DMS53 treated with DMSO at 0.1 percent for 48 hours (cell line): ENCODE data around the gene PIGQ.

Experiments
- DNase-seq: peaks from one replicate; lab custom pipeline; 2025; ENCODE audit not compliant: unreplicated experiment; lab: John Stamatoyannopoulos, UW

The PIGQ gene

GRCh38 chr16:600781-601180 lies 31.0 kb downstream of the PIGQ start:
- no peak for DNase-seq

DNA sequence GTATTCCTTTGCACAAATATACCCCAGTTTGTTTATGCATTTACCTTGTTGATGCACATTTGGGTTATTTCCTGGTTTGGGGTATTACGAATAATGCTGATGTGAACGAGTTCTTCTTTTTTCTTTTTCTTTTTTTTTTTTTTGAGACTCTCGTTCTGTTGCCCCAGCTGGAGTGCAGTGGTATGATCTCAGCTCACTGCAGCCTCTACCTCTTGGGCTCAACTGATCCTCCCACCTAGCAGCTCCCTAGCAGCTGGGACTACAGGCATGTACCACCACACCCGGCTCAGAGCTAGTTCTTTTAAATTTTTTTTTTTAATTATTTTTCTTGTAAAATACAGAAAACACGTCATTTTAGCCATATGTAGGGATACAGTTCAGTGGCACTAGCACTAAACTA lies 34.2 kb downstream of the PIGQ start:
- DNase-seq: no peak

DNA sequence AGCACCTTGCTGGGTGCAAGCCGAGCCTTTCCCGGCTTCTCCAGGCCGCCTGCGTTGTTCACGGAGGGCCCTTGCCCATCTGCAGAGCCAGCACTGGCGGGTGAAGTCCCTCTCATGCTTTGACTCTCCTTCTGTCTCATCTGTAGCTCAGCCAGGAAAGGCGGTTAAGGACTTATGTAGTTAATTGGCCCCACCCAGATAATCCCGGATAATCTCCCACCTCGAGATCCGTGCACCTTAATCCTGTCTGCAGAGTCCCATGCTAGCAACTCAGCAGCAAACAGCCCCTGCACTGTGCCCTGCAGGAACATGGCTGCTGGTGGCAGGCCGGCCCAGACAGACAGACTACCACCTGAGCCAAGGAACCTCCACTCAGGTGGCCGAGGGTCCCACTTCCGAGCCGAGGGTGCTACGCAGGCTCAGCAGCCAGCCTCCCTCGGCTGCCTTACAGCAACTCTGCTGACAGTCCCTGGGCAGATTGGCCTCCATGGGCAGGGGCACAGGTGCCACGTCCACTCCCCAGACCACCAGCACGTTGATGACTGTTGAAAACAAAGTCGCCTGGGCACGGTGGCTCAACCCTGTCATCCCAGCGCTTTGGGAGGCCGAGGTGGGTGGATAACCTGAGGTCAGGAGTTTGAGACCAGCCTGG lies 37.0 kb downstream of the PIGQ start:
- DNase-seq: no peak

- DNase-seq: no peak
These were observed 38.3 kb downstream of the PIGQ start for GRCh38 chr16:608019-608418.

DNA sequence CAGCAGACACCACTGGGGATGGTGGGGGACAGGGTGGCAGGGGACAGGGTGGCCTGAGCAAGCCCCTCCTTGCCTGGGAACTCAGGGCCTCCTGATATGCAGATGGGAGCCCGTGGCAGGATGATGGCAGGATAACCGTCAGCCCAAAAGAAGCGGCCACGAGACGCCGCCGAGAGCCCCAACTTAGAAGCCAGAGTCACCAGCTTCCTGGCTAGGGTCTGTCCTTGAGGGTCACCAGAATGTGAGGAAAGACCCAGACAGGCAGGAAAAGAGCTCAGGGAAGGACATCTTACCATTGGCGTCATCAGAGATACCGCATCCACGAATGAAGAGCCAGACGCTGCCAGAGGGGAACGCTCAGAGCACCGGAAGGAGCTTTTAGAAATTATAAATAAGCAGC lies 39.5 kb downstream of the PIGQ start:
- DNase-seq: no peak

GRCh38 chr16:609984-610383 lies 40.2 kb downstream of the PIGQ start:
- DNase-seq: no peak

- no peak for DNase-seq
These were observed 41.0 kb downstream of the PIGQ start for GRCh38 chr16:610513-611381.

- DNase-seq: no peak
These were observed 45.4 kb downstream of the PIGQ start for GRCh38 chr16:615122-615521.

- peak; percentile 67 for DNase-seq
These were observed 47.2 kb downstream of the PIGQ start for GRCh38 chr16:616733-617586.

GRCh38 chr16:617855-618254 lies 48.1 kb downstream of the PIGQ start:
- DNase-seq: no peak

- DNase-seq: no peak
These were observed 49.8 kb downstream of the PIGQ start for GRCh38 chr16:619476-620100.

DNA sequence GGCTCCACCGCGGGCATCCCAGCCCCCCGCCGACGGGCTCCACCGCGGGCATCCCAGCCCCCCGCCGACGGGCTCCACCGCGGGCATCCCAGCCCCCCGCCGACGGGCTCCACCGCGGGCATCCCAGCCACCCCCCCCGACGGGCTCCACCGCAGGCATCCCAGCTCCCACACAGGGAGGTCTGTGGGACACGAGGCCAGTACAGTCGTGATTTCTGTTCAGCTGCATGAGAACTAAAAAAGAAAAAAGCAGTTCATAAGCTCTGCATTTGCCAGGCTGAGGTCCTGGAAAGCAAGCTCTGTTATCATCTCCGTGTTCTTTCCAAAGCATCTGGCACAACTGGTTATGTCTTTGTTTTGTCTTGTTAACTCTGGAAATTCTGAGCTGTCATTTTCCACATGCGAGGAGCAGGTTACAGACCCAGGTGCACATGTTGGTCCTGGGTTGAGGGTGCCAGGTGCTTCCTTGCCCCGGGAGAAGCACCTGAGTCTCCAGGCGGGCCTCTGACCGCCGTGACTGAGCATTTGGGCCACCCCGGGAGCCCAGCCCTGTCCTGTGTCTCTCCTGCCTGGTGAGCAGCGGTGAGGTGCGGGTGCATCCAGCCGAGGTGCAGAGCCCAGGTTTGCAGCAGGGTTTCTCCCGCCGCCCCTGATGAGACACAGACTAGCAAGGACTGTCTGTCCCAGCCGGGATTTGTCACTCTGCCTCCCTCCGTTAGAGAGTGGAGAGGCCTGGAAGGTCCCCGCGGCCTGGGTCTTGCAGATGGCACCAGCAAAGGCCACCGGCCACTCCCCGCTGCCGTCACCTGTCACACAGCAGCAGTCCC lies 51.1 kb downstream of the PIGQ start:
- DNase-seq: no peak

DNA sequence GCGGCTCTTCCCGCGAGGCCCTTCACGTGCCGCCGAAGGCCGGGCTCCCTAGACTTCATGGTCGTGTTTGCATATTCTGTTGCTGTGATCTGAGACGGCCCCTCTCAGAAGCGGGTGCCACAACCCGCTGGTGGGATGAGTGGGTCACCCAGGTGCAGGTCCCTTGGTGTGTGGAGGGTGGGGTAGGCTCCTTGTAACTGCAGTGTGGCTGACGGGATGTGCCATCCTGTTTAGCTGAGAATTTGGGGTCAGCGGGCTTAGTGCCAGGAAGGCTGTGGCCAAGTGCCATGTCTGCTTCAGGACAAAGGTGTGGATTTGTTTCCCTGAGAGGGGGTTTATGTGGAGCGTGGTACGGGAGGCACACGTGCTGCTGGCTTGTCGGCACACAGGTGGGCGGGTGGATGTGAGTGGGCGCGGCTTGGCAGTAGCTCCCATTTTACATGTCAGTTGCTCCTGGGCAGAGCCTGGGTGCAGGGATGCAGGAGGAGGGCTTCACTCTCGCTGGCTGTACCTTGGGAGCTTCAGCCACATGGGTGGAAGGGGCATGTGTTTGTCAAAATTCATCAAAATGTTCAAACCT lies 51.8 kb downstream of the PIGQ start:
- DNase-seq: no peak

DNA sequence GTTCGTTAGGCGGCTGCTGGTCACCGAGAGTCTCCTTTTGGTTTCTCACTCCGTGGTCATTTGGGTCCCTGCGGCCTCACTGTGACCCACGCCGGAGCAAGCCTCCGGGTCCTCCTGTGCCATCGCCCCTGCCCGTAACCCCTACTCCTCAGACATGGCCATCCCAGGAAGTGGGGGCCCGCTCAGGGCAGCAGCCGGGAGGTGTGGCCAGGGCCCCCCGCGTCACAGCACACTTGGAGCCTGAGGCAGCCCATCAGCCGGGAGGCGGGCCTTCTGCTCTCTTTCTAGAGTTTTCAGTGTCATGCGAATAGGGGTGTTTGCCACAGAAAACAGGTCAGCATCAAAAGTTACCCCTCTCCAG lies 53.1 kb downstream of the PIGQ start:
- no peak for DNase-seq

GRCh38 chr16:624526-625070 lies 54.8 kb downstream of the PIGQ start:
- DNase-seq: no peak

DNA sequence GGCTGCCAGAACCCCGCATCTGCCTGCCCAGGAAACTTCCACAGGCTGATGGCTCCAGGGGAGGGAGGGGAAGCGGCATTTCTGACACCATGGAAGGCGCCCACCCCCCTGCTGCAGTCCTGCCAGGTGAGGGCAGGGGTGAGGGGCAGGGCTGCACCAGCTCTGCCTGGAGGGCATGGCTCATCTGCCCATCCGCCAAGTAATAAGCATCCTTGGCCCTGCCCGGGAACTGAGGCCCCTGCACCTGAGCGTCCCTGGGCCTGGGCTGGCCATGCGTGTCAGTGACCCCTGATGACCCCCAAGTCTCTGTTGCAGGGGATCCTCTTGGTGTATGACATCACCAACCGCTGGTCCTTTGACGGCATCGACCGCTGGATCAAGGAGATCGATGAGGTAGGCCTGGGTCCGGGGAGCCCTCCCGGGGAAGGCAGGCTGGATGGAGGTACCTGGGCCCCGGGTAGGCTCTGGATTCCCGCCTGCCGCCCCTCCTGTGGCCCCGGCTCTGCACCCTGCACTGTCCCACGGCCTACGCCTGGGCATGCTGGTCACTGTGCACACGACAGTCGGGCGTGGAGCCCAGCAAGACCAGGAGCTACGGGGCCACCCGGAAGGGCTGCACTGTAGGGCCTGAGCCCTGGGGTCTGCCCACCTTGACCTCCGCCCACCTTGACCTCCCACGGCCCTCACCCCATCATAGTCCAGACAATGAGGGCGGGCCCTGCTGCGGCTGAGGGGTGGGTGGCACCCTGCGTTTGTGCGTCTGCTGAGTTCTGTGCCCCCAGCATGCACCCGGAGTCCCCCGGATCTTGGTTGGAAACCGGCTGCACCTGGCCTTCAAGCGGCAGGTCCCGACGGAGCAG lies 55.6 kb downstream of the PIGQ start:
- DNase-seq: no peak

- DNase-seq: no peak
These were observed 56.4 kb downstream of the PIGQ start for GRCh38 chr16:625977-626765.
